Measurements from ENCODE around the gene MYDGF. TPM values are rescaled to one million over a fixed set of nuclear protein-coding genes. Genes with fewer than 3 reads are reported as not detected.

The MYDGF gene
- polyA plus RNA-seq, 1 experiment, result 126 TPM

DNA sequence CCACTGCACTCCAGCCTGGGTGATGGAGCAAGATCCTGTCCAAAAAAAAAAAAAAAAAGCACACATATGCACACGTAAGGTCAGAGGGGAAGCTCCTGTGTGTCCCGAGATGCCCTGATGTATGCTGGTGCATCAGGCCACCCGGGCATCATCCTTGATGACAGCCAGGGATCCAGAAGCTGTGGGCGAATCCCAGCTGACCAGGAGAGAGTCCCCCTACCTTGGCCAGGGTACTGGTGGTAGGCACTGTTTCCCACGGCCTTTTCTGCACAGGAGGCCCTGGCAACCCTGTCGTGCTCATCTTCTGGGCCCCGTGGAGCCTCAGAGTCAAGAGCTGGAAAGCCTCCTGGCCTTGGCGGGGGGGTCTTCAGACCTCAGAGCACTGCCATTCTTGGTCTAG is 14.0 kb downstream of the MYDGF start:
- Histone ChIP-seq H3K9me3 (ENCODE audit: control insufficient read depth, insufficient read depth, low read length) (peaks cover 3% of the 10 kb centered on the region; the same call in 1 of the 2 replicates), H3K4me3 (ENCODE audit: low read depth, low read length) (no peak overlapping the region), H3K27me3 (ENCODE audit: control insufficient read depth, insufficient read depth, low read length) (no peaks in the 10 kb centered on the region), H3K27ac (ENCODE audit: low read depth, low read length) (no peak overlapping the region)
- CTCF ChIA-PET, result interaction anchor here (1.3 kb wide), 1 partner anchor 20 kb away, joined by 7 read pairs; no protein-coding TSS in a partner anchor
- POLR2A ChIA-PET, result no interaction called here
- DNase-seq (ENCODE audit: low read depth, low spot score), result no peak
- TF ChIP-seq, protein P1, sequence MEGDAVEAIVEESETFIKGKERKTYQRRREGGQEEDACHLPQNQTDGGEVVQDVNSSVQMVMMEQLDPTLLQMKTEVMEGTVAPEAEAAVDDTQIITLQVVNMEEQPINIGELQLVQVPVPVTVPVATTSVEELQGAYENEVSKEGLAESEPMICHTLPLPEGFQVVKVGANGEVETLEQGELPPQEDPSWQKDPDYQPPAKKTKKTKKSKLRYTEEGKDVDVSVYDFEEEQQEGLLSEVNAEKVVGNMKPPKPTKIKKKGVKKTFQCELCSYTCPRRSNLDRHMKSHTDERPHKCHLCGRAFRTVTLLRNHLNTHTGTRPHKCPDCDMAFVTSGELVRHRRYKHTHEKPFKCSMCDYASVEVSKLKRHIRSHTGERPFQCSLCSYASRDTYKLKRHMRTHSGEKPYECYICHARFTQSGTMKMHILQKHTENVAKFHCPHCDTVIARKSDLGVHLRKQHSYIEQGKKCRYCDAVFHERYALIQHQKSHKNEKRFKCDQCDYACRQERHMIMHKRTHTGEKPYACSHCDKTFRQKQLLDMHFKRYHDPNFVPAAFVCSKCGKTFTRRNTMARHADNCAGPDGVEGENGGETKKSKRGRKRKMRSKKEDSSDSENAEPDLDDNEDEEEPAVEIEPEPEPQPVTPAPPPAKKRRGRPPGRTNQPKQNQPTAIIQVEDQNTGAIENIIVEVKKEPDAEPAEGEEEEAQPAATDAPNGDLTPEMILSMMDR (IDR thresholded peaks at IDR 0.05; ENCODE audit: low read depth, low read length), result no peak

- ChIA-PET POLR2A (interaction anchor here (0.6 kb wide), 1 partner anchor 11 kb away, joined by 8 read pairs; no protein-coding TSS in a partner anchor), CTCF (interaction anchor here (1.1 kb wide), 1 partner anchor 19 kb away, joined by 5 read pairs; no protein-coding TSS in a partner anchor)
- TF ChIP-seq, protein P1 (IDR thresholded peaks at IDR 0.05; ENCODE audit: low read depth, low read length), result no peak
- H3K27me3 ChIP-seq (ENCODE audit: control insufficient read depth, insufficient read depth, low read length), result no peaks in the 10 kb centered on the region
- H3K9me3 ChIP-seq (ENCODE audit: control insufficient read depth, insufficient read depth, low read length), result peaks cover 3% of the 10 kb centered on the region; the same call in 1 of the 2 replicates
- no peak overlapping the region for H3K4me3 ChIP-seq (ENCODE audit: low read depth, low read length)
- H3K27ac ChIP-seq (ENCODE audit: low read depth, low read length), result no peak overlapping the region
- no peak for DNase-seq (ENCODE audit: low read depth, low spot score)
These were observed 15.4 kb downstream of the MYDGF start for GRCh38 chr19:4654437-4655361.

- DNase-seq (ENCODE audit: low read depth, low spot score), result no peak
- Histone ChIP-seq H3K9me3 (ENCODE audit: control insufficient read depth, insufficient read depth, low read length) (peaks cover 3% of the 10 kb centered on the region; the same call in 1 of the 2 replicates), H3K27me3 (ENCODE audit: control insufficient read depth, insufficient read depth, low read length) (no peaks in the 10 kb centered on the region), H3K27ac (ENCODE audit: low read depth, low read length) (no peak overlapping the region), H3K4me3 (ENCODE audit: low read depth, low read length) (no peak overlapping the region)
- POLR2A ChIA-PET, result no interaction called here
- TF ChIP-seq, protein P1 (IDR thresholded peaks at IDR 0.05; ENCODE audit: low read depth, low read length), result no peak
- CTCF ChIA-PET, result interaction anchor here (1.1 kb wide), 1 partner anchor 18 kb away, joined by 5 read pairs; no protein-coding TSS in a partner anchor
These were observed 16.2 kb downstream of the MYDGF start for GRCh38 chr19:4653793-4654436.

- H3K27me3 ChIP-seq (ENCODE audit: control insufficient read depth, insufficient read depth, low read length), result no peaks in the 10 kb centered on the region
- TF ChIP-seq, protein P1 (IDR thresholded peaks at IDR 0.05; ENCODE audit: low read depth, low read length), result no peak
- ChIA-PET POLR2A (interaction anchor here (0.7 kb wide), 1 partner anchor 19 kb away, joined by 3 read pairs; no protein-coding TSS in a partner anchor), CTCF (interaction anchor here (0.6 kb wide), 1 partner anchor 19 kb away, joined by 3 read pairs; no protein-coding TSS in a partner anchor)
- H3K27ac ChIP-seq (ENCODE audit: low read depth, low read length), result no peak overlapping the region
- DNase-seq (ENCODE audit: low read depth, low spot score), result no peak
- no peaks in the 10 kb centered on the region; the same call in 1 of the 2 replicates for H3K9me3 ChIP-seq (ENCODE audit: control insufficient read depth, insufficient read depth, low read length)
- no peak overlapping the region for H3K4me3 ChIP-seq (ENCODE audit: low read depth, low read length)
These were observed 18.1 kb downstream of the MYDGF start for GRCh38 chr19:4652075-4652474.

All from AG04450 (cell line).